H9 (cell line): Measurements from ENCODE around the gene SLC2A14. TPM values are rescaled to one million over a fixed set of nuclear protein-coding genes. Genes with fewer than 3 reads are reported as not detected.
"Not testable (repeated sequence)": the region's sequence is repeated elsewhere in the genome, so short reads cannot be mapped to it uniquely, and the experiment has no call there.

Experiments
- DNase-seq: peaks from one replicate; pipeline ENCODE4 v3.0.0-alpha.2; 2017
- H2AFZ ChIP-seq: one replicate; pipeline ENCODE4 v1.6.1; 2013; ENCODE audit warnings: mild to moderate bottlenecking, low read length, control low read depth, moderate library complexity
- H2AK5ac ChIP-seq: 2 replicates; pipeline ENCODE4 v1.6.1; 2013; ENCODE audit warnings: low read length, control low read depth, mixed read lengths; ENCODE audit not compliant: insufficient read length
- H2BK120ac ChIP-seq: one replicate; pipeline ENCODE4 v1.6.1; 2013; ENCODE audit warnings: low read depth, mild to moderate bottlenecking, low read length, control low read depth, inconsistent platforms; ENCODE audit not compliant: poor library complexity, severe bottlenecking
- H2BK12ac ChIP-seq: 2 replicates; pipeline ENCODE4 v1.6.1; 2013; ENCODE audit warnings: low read length, control low read depth, mixed read lengths, low read depth; ENCODE audit not compliant: insufficient read length
- H2BK15ac ChIP-seq: 2 replicates; pipeline ENCODE4 v1.6.1; 2013; ENCODE audit warnings: low read depth, low read length, control low read depth
- H2BK20ac ChIP-seq: one replicate; pipeline ENCODE4 v1.6.1; 2013; ENCODE audit warnings: low read depth, mild to moderate bottlenecking, low read length, control low read depth, inconsistent platforms; ENCODE audit not compliant: poor library complexity, severe bottlenecking
- H2BK5ac ChIP-seq: 2 replicates; pipeline ENCODE4 v1.6.1; 2013; ENCODE audit warnings: low read length, control low read depth, mixed read lengths; ENCODE audit not compliant: insufficient read length
- H3K14ac ChIP-seq: 2 replicates; pipeline ENCODE4 v1.6.1; 2013; ENCODE audit warnings: low read length, control low read depth; ENCODE audit not compliant: insufficient read depth
- H3K18ac ChIP-seq: 2 replicates; pipeline ENCODE4 v1.6.1; 2013; ENCODE audit warnings: low read depth, mild to moderate bottlenecking, mixed read lengths, low read length, control low read depth; ENCODE audit not compliant: insufficient read length
- H3K23ac ChIP-seq: 2 replicates; pipeline ENCODE4 v1.6.1; 2013; ENCODE audit warnings: low read length, control low read depth, mixed read lengths, low read depth; ENCODE audit not compliant: insufficient read length
- H3K23me2 ChIP-seq: 2 replicates; pipeline ENCODE4 v1.6.1; 2013; ENCODE audit warnings: low read depth, mild to moderate bottlenecking, mixed read lengths, low read length, control low read depth; ENCODE audit not compliant: insufficient read length, poor library complexity, severe bottlenecking
- H3K27ac ChIP-seq: 2 replicates; pipeline ENCODE4 v1.5.1; 2013; ENCODE audit warnings: low read length, control low read depth, mixed read lengths, low read depth; ENCODE audit not compliant: insufficient read length
- H3K27me3 ChIP-seq: 2 replicates; pipeline ENCODE4 v1.6.1; 2013; ENCODE audit warnings: low read length, control low read depth, inconsistent platforms; ENCODE audit not compliant: insufficient read depth
- H3K4ac ChIP-seq: 2 replicates; pipeline ENCODE4 v1.6.1; 2013; ENCODE audit warnings: low read depth, mild to moderate bottlenecking, control low read depth, inconsistent platforms, low read length, moderate library complexity
- H3K4me1 ChIP-seq: 2 replicates; pipeline ENCODE4 v1.6.1; 2013; ENCODE audit warnings: low read length, control low read depth, inconsistent platforms; ENCODE audit not compliant: insufficient read depth
- H3K4me2 ChIP-seq: 2 replicates; pipeline ENCODE4 v1.6.1; 2013; ENCODE audit warnings: low read length, control low read depth, mixed read lengths; ENCODE audit not compliant: insufficient read length, insufficient read depth
- H3K56ac ChIP-seq: 2 replicates; pipeline ENCODE4 v1.6.1; 2013; ENCODE audit warnings: low read depth, mild to moderate bottlenecking, mixed read lengths, low read length, control low read depth; ENCODE audit not compliant: insufficient read length
- H3K79me1 ChIP-seq: 2 replicates; pipeline ENCODE4 v1.6.1; 2013; ENCODE audit warnings: low read depth, mild to moderate bottlenecking, moderate library complexity, low read length, control low read depth, inconsistent platforms; ENCODE audit not compliant: insufficient read depth, poor library complexity, severe bottlenecking
- H3K79me2 ChIP-seq: 2 replicates; pipeline ENCODE4 v1.6.1; 2013; ENCODE audit warnings: low read length, control low read depth, inconsistent platforms; ENCODE audit not compliant: insufficient read depth
- H3K9ac ChIP-seq: 2 replicates; pipeline ENCODE4 v1.6.1; 2013; ENCODE audit warnings: low read length, control low read depth, mixed read lengths; ENCODE audit not compliant: insufficient read length; ENCODE audit errors: extremely low read depth
- H3K9me3 ChIP-seq: one replicate; pipeline ENCODE4 v1.6.1; 2013; ENCODE audit warnings: low read depth, low read length, inconsistent platforms; ENCODE audit not compliant: control insufficient read depth
- H3T11ph ChIP-seq: one replicate; pipeline ENCODE4 v1.6.1; 2013; ENCODE audit warnings: mild to moderate bottlenecking, low read length, control low read depth, inconsistent platforms
- H4K20me1 ChIP-seq: one replicate; pipeline ENCODE4 v1.6.1; 2013; ENCODE audit not compliant: control insufficient read depth, insufficient read length, insufficient read depth
- H4K5ac ChIP-seq: 2 replicates; pipeline ENCODE4 v1.6.1; 2013; ENCODE audit warnings: low read depth, mild to moderate bottlenecking, mixed read lengths, low read length, control low read depth; ENCODE audit not compliant: insufficient read length
- H4K8ac ChIP-seq: replicated peaks from 2 replicates; pipeline ENCODE4 v1.6.1; 2013; ENCODE audit warnings: low read length, control low read depth, mixed read lengths, low read depth; ENCODE audit not compliant: insufficient read length
- H4K91ac ChIP-seq: 2 replicates; pipeline ENCODE4 v1.6.1; 2013; ENCODE audit warnings: low read depth, mild to moderate bottlenecking, moderate library complexity, mixed read lengths, low read length, control low read depth; ENCODE audit not compliant: insufficient read length
- H3K27ac Mint-ChIP-seq, 3 experiments: 2 replicates in 2 of 3; 3 replicates in 1 of 3; pipeline ENCODE4 v1.8.0; 2020 to 2021; ENCODE audit warnings: mixed read lengths in 3 of 3, mild to moderate bottlenecking in 1 of 3, moderate library complexity in 1 of 3
- H3K27me3 Mint-ChIP-seq: 2 replicates; pipeline ENCODE4 v1.8.0; 2021; ENCODE audit warnings: low read depth, mild to moderate bottlenecking, moderate library complexity, mixed read lengths
- H3K36me3 Mint-ChIP-seq, 3 experiments: 2 replicates in 2 of 3; 3 replicates in 1 of 3; pipeline ENCODE4 v1.8.0; 2020 to 2021; ENCODE audit warnings: low read depth in 3 of 3, mixed read lengths in 3 of 3; ENCODE audit not compliant: insufficient read depth in 1 of 3
- H3K4me1 Mint-ChIP-seq, 2 experiments: 2 replicates each; pipeline ENCODE4 v1.8.0; 2020; ENCODE audit warnings: mixed read lengths in 2 of 2
- H3K4me3 Mint-ChIP-seq, 2 experiments: 2 replicates in 1 of 2; 3 replicates in 1 of 2; pipeline ENCODE4 v1.8.0; 2020 to 2021; ENCODE audit warnings: mild to moderate bottlenecking in 2 of 2, mixed read lengths in 2 of 2, moderate library complexity in 1 of 2
- H3K9me3 Mint-ChIP-seq, 2 experiments: 2 replicates in 1 of 2; 3 replicates in 1 of 2; pipeline ENCODE4 v1.8.0; 2020; ENCODE audit warnings: mild to moderate bottlenecking in 2 of 2, mixed read lengths in 2 of 2, moderate library complexity in 1 of 2
- WGBS: extraction: QIAGEN DNeasy Blood & Tissue Kit; methylation state at CpG from one replicate; pipeline ENCODE4 v1.1.7; 2013; ENCODE audit warnings: missing lambda C conversion rate, low lambda C conversion rate, mixed read lengths; ENCODE audit not compliant: insufficient read length; ENCODE audit errors: extremely low coverage; 5-methylcytosine and 5-hydroxymethylcytosine counted together
- total RNA-seq: library from RNA; stranded (reverse); gene quantifications from 2 replicates; pipeline ENCODE4 v1.2.1, GENCODE V29; 2021

SLC2A14 gene
- total RNA-seq, 1 experiment from 2014 or later, result 19.1 TPM

DNA sequence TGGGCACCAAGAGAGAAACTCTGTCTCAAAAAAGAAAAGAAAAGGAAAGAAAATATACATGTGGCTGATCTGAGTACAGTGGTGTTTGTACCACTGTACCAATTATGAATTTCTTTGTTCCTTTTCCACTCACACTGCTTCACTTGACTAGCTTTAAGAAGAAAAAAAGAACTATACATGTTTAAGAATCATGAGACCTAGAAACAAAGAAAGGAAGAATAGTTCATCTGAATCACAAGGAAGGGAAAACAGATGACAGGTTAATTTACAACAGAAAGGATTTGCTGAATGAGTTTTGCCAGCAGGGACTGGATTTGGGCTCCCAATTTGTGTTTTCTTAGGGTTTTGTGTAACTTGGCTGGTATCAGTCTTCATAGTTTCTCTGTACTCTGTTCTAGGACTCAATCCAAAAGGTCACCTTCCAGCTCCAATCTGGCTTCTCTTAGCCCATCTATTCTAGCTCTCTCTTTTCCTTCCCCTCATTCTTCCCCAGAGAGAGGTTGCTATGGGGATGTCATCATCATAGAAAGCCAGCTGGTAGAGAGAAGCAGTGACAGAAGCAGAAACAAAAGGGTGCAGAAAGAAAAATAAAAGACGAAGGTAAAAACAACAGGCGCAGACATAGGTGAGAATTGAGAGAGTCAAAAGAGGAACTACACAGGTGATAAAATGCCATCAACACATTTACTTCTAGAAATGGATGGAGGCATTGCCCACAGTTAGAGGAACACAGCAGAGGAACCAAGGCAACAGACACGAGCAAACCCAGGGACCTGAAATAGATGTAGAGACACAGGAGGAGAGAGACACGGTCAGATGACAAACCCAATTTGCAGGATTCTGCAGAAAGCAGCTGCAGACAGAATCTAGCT, 25.3 kb downstream of the SLC2A14 start:
- not testable (repeated sequence) for H3K9me3 ChIP-seq

More for the DNA sequence above, 25.3 kb downstream of the SLC2A14 start:
- H4K8ac ChIP-seq, H3K9me3 Mint-ChIP-seq, H3K79me2 ChIP-seq, H2BK12ac ChIP-seq, H2BK5ac ChIP-seq, H4K20me1 ChIP-seq, H3K56ac ChIP-seq, H3K4ac ChIP-seq, DNase-seq, H2BK15ac ChIP-seq, H2AK5ac ChIP-seq, H4K5ac ChIP-seq, H3K4me1 ChIP-seq, H3K4me2 ChIP-seq, H3K36me3 Mint-ChIP-seq, H3K23me2 ChIP-seq, H3K14ac ChIP-seq, H3K27me3 Mint-ChIP-seq, H4K91ac ChIP-seq, H2BK120ac ChIP-seq, H3K27me3 ChIP-seq, H3K79me1 ChIP-seq, H2AFZ ChIP-seq, H3K18ac ChIP-seq, H2BK20ac ChIP-seq, H3K23ac ChIP-seq: not testable (repeated sequence)
- no CpG with 5 or more reads among the region's 4 CpGs for WGBS
- Histone ChIP-seq H3K27ac (peak overlapping the region; percentile 87), H3K9ac (peak overlapping the region; percentile 37), H3T11ph (peak overlapping the region; percentile 45)
- H3K4me3 Mint-ChIP-seq, result peak overlapping the region; percentile 5 to 8; a peak in 4 of 5 replicates
- peaks cover 54 to 55% of the 10 kb centered on the region in 2 experiments for H3K4me1 Mint-ChIP-seq
- H3K27ac Mint-ChIP-seq, result peak overlapping the region; percentile 62 to 98 (median 96)
